Suprapubic skin (tissue), 4 donors: ENCODE results near the gene ARMC2.

Experiments used
- EP300 ChIP-seq: sonication (generic); formaldehyde crosslinking; IDR thresholded peaks from one replicate; pipeline ENCODE4 v1.6.1; 2017; ENCODE audit warnings: antibody characterized with exemption
- POLR2A ChIP-seq, 2 donors: fragments of 450-650 bp; IDR thresholded peaks; one replicate each; pipeline ENCODE4 v1.6.1; 2017; ENCODE audit warnings: antibody characterized with exemption in 2 of 2, mild to moderate bottlenecking in 2 of 2, moderate library complexity in 2 of 2
- POLR2AphosphoS5 ChIP-seq, 3 donors: sonication (generic); formaldehyde crosslinking; IDR thresholded peaks; one replicate each; pipeline ENCODE4 v1.6.1; 2017; ENCODE audit warnings: antibody characterized with exemption in 3 of 3
- TF ChIP-seq, protein P1 (sequence below), 2 donors: fragments of 200-600 bp in 1 of 2; fragments of 450-650 bp in 1 of 2; sonication (generic) in 1 of 2; IDR thresholded peaks; one replicate each; pipeline ENCODE4 v1.5.1; 2016 to 2019; ENCODE audit warnings: antibody characterized with exemption in 2 of 2, mild to moderate bottlenecking in 1 of 2, moderate library complexity in 1 of 2

DNA sequence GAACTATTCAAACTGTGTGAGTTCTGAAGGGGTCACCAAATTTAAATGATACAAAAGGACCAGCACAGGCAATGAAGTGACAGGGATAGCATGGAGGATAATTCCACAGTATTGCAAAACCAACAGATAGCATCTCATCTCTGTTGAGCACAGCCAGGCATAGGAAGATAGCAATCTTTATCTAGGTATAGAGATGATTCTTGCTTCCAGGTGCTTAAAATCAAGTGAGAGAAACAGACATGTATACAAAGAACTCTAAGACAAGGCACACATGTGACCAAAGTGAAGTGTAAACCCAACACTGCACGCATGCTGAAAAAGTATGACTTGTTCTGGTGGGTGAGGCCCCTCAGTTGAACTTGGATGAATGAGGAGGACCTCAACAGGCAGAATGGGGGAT, 48.4 kb upstream of the ARMC2 start:
- TF ChIP-seq POLR2AphosphoS5 (IDR thresholded peaks at IDR 0.05) (no peak), POLR2A (IDR thresholded peaks at IDR 0.05) (no peak), EP300 (no peak)
- TF ChIP-seq, protein P1, sequence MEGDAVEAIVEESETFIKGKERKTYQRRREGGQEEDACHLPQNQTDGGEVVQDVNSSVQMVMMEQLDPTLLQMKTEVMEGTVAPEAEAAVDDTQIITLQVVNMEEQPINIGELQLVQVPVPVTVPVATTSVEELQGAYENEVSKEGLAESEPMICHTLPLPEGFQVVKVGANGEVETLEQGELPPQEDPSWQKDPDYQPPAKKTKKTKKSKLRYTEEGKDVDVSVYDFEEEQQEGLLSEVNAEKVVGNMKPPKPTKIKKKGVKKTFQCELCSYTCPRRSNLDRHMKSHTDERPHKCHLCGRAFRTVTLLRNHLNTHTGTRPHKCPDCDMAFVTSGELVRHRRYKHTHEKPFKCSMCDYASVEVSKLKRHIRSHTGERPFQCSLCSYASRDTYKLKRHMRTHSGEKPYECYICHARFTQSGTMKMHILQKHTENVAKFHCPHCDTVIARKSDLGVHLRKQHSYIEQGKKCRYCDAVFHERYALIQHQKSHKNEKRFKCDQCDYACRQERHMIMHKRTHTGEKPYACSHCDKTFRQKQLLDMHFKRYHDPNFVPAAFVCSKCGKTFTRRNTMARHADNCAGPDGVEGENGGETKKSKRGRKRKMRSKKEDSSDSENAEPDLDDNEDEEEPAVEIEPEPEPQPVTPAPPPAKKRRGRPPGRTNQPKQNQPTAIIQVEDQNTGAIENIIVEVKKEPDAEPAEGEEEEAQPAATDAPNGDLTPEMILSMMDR (IDR thresholded peaks at IDR 0.05), result no peak
